K562 (cell line): Measurements from ENCODE around the gene OR2AT4. TPM values are rescaled to one million over a fixed set of nuclear protein-coding genes. Genes with fewer than 3 reads are reported as not detected.
A peak's percentile ranks its signal among the peaks of the same experiment; 100 is the strongest.

Experiments
- CBX3 ChIP-seq, 2 experiments: IDR thresholded peaks; 1 replicate in 1 of 2; 2 replicates in 1 of 2; pipeline ENCODE4 v1.6.1; 2012; ENCODE audit warnings: inconsistent platforms in 2 of 2, low read length in 2 of 2, borderline replicate concordance in 1 of 2, control low read depth in 1 of 2
- CCAR2 ChIP-seq: fragments of 200-400 bp; formaldehyde crosslinking; IDR thresholded peaks from 2 replicates; pipeline ENCODE4 v1.6.1; 2017; ENCODE audit warnings: mild to moderate bottlenecking, low read depth, low read length
- FOXA1 ChIP-seq: fragments of 450-650 bp; IDR thresholded peaks from 2 replicates; pipeline ENCODE4 v1.6.1; 2016; ENCODE audit warnings: mild to moderate bottlenecking, borderline replicate concordance
- HLTF ChIP-seq: fragments of 450-650 bp; IDR thresholded peaks from 2 replicates; pipeline ENCODE4 v1.6.1; 2016
- JUND ChIP-seq, 2 experiments: IDR thresholded peaks; 2 replicates in 1 of 2; 3 replicates in 1 of 2; pipeline ENCODE4 v1.6.1; 2011; ENCODE audit warnings: borderline replicate concordance in 2 of 2, low read depth in 2 of 2, low read length in 2 of 2, improper control_type of control experiment in 1 of 2, missing biosample characterization in 1 of 2, missing genetic modification characterization in 1 of 2, missing genetic modification reagents in 1 of 2
- MCM3 ChIP-seq: fragments of 450-650 bp; IDR thresholded peaks from 2 replicates; pipeline ENCODE4 v1.6.1; 2016
- MCM5 ChIP-seq: fragments of 450-650 bp; IDR thresholded peaks from 2 replicates; pipeline ENCODE4 v1.6.1; 2016; ENCODE audit warnings: low read depth
- NCOR1 ChIP-seq: fragments of 450-650 bp; IDR thresholded peaks from 2 replicates; pipeline ENCODE4 v1.6.1; 2016; ENCODE audit warnings: mild to moderate bottlenecking, moderate library complexity
- NFIX ChIP-seq: fragments of 250-450 bp; sonication (Bioruptor Pico); IDR thresholded peaks from 2 replicates; pipeline ENCODE4 v1.4.0; 2020; ENCODE audit warnings: low read depth, mild to moderate bottlenecking, moderate library complexity
- OTX1 ChIP-seq: fragments of 450-650 bp; formaldehyde crosslinking; IDR thresholded peaks from 2 replicates; pipeline ENCODE4 v1.4.0; 2022; ENCODE audit warnings: mild to moderate bottlenecking
- SIN3B ChIP-seq: fragments of 450-650 bp; IDR thresholded peaks from 2 replicates; pipeline ENCODE4 v1.6.1; 2017; ENCODE audit warnings: low read depth, mild to moderate bottlenecking, moderate library complexity
- SOX6 ChIP-seq: fragments of 450-650 bp; IDR thresholded peaks from 2 replicates; pipeline ENCODE4 v1.6.1; 2014; ENCODE audit warnings: mild to moderate bottlenecking
- TRIM25 ChIP-seq: fragments of 450-650 bp; IDR thresholded peaks from 2 replicates; pipeline ENCODE4 v1.7.0; 2016; ENCODE audit warnings: borderline replicate concordance
- ZBTB2 ChIP-seq: fragments of 450-650 bp; IDR thresholded peaks from 2 replicates; pipeline ENCODE4 v1.6.1; 2016; ENCODE audit warnings: antibody characterized with exemption
- ZC3H11A ChIP-seq: IDR thresholded peaks from 2 replicates; pipeline ENCODE4 v1.6.1; 2012; ENCODE audit warnings: low read depth, low read length, improper control_type of control experiment
- ZFP1 ChIP-seq: fragments of 450-650 bp; formaldehyde crosslinking; IDR thresholded peaks from 2 replicates; pipeline ENCODE4 v1.4.0; 2020; ENCODE audit warnings: mild to moderate bottlenecking, mixed read lengths
- ZFP36 ChIP-seq: fragments of 150-350 bp; IDR thresholded peaks from 2 replicates; pipeline ENCODE4 v1.6.1; 2018; ENCODE audit warnings: low read length, low read depth; ENCODE audit not compliant: partially characterized antibody
- ZNF239 ChIP-seq: fragments of 250-450 bp; sonication (Bioruptor Pico); IDR thresholded peaks from 2 replicates; pipeline ENCODE4 v1.4.0; 2020; ENCODE audit warnings: mild to moderate bottlenecking
- ZNF511 ChIP-seq: sonication (generic); formaldehyde crosslinking; IDR thresholded peaks from 2 replicates; pipeline ENCODE4 v1.8.0; 2022; ENCODE audit warnings: mild to moderate bottlenecking, missing genetic modification reagents
- ZNF76 ChIP-seq: fragments of 250-450 bp; sonication (Bioruptor Pico); IDR thresholded peaks from 2 replicates; pipeline ENCODE4 v1.4.0; 2020; ENCODE audit warnings: mild to moderate bottlenecking, moderate library complexity, borderline replicate concordance
- polyA plus RNA-seq, 8 experiments: library from polyadenylated mRNA; depleted of rRNA in 4 of 8; stranded (reverse) in 5 of 8; unstranded in 3 of 8; fragments of >200 nt; fragmentation: Nextera tagmentation in 2 of 8; fragmentation: Illumina TruSeq in 1 of 8; extraction: Ambion mirVana in 2 of 8; extraction: Trizol in 1 of 8; gene quantifications; 2 replicates each; pipeline versions ENCODE4 v1.2.1 to v1.2.3, GENCODE V29; 2011 to 2014; ENCODE audit warnings: inconsistent platforms in 1 of 8, missing spikeins in 1 of 8
- total RNA-seq, 7 experiments: library from RNA; depleted of rRNA in 6 of 7; stranded (reverse); fragments of >200 nt in 6 of 7; fragmentation: Illumina TruSeq in 2 of 7; extraction: Trizol in 2 of 7; gene quantifications; 2 replicates each; pipeline versions ENCODE4 v1.2.1 to v1.2.3, GENCODE V29; 2011 to 2021; ENCODE audit warnings: low replicate concordance in 1 of 7
- TF ChIP-seq, protein P1 (sequence below): fragments of 200-800 bp; sonication (Bioruptor generic); IDR thresholded peaks from 2 replicates; pipeline ENCODE4 v1.6.1; 2017; ENCODE audit warnings: missing genetic modification characterization, missing compliant biosample characterization
- TF ChIP-seq, protein P2 (sequence below): fragments of 450-650 bp; formaldehyde crosslinking; IDR thresholded peaks from 2 replicates; pipeline ENCODE4 v1.4.0; 2020; ENCODE audit warnings: mild to moderate bottlenecking, moderate library complexity
- TF ChIP-seq, protein P3 (sequence below): fragments of 450-650 bp; IDR thresholded peaks from 2 replicates; pipeline ENCODE4 v1.6.1; 2017; ENCODE audit warnings: mild to moderate bottlenecking, moderate library complexity

OR2AT4 gene
- total and polyA plus RNA-seq, 9 of the 15 experiments (the other 6 are each of a cell fraction or from before 2014, with no cell fraction given) = 0.86 to 3.1 (median 2.0) TPM

GRCh38 chr11:75059299-75059698 lies 37.4 kb downstream of the OR2AT4 start (continued):
- TF ChIP-seq SIN3B = no peak
- TF ChIP-seq ZBTB2 = no peak
- TF ChIP-seq CBX3 (IDR thresholded peaks at IDR 0.05; ENCODE audit: borderline replicate concordance in 1 of 2, low read length in 2 of 2) = no peak
- TF ChIP-seq, protein P1, sequence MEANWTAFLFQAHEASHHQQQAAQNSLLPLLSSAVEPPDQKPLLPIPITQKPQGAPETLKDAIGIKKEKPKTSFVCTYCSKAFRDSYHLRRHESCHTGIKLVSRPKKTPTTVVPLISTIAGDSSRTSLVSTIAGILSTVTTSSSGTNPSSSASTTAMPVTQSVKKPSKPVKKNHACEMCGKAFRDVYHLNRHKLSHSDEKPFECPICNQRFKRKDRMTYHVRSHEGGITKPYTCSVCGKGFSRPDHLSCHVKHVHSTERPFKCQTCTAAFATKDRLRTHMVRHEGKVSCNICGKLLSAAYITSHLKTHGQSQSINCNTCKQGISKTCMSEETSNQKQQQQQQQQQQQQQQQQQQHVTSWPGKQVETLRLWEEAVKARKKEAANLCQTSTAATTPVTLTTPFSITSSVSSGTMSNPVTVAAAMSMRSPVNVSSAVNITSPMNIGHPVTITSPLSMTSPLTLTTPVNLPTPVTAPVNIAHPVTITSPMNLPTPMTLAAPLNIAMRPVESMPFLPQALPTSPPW = no peak
- no peak for TF ChIP-seq ZC3H11A
- TF ChIP-seq ZNF511 (CRISPR knock-in tag) = no peak
- no peak for TF ChIP-seq HLTF
- TF ChIP-seq, protein P2, sequence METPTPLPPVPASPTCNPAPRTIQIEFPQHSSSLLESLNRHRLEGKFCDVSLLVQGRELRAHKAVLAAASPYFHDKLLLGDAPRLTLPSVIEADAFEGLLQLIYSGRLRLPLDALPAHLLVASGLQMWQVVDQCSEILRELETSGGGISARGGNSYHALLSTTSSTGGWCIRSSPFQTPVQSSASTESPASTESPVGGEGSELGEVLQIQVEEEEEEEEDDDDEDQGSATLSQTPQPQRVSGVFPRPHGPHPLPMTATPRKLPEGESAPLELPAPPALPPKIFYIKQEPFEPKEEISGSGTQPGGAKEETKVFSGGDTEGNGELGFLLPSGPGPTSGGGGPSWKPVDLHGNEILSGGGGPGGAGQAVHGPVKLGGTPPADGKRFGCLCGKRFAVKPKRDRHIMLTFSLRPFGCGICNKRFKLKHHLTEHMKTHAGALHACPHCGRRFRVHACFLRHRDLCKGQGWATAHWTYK = no peak
- peak; percentile 81 for TF ChIP-seq NCOR1
- peak; percentile 5; the same call in 1 of the 2 replicates for TF ChIP-seq JUND (IDR thresholded peaks at IDR 0.05; ENCODE audit: borderline replicate concordance, low read depth, low read length)
- TF ChIP-seq JUND (tag; IDR thresholded peaks at IDR 0.05; ENCODE audit: borderline replicate concordance, low read depth, low read length) = no peak
- peak; percentile 85 for TF ChIP-seq FOXA1
- no peak for TF ChIP-seq ZFP36
- no peak for TF ChIP-seq ZNF76 (CRISPR knock-in tag)
- TF ChIP-seq, protein P3, sequence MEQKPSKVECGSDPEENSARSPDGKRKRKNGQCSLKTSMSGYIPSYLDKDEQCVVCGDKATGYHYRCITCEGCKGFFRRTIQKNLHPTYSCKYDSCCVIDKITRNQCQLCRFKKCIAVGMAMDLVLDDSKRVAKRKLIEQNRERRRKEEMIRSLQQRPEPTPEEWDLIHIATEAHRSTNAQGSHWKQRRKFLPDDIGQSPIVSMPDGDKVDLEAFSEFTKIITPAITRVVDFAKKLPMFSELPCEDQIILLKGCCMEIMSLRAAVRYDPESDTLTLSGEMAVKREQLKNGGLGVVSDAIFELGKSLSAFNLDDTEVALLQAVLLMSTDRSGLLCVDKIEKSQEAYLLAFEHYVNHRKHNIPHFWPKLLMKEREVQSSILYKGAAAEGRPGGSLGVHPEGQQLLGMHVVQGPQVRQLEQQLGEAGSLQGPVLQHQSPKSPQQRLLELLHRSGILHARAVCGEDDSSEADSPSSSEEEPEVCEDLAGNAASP = no peak
- TF ChIP-seq MCM5 = no peak
- no peak for TF ChIP-seq NFIX (CRISPR knock-in tag)
- TF ChIP-seq MCM3 = no peak
- no peak for TF ChIP-seq TRIM25
- TF ChIP-seq CCAR2 = no peak
- TF ChIP-seq ZFP1 (CRISPR knock-in tag) = no peak
- peak; percentile 83 for TF ChIP-seq SOX6
- no peak for TF ChIP-seq OTX1 (CRISPR knock-in tag)
- no peak for TF ChIP-seq ZNF239 (CRISPR knock-in tag)
